Thyroid gland (tissue), 4 donors: Measurements from ENCODE around the gene UNKL. TPM values are rescaled to one million over a fixed set of nuclear protein-coding genes. Genes with fewer than 3 reads are reported as not detected.

ENCODE experiments used
- DNase-seq, 2 donors: peaks; one replicate each; pipeline ENCODE4 v3.0.0-alpha.2; 2019
- H3K27ac ChIP-seq, 3 donors: fragments of 200-600 bp; sonication (generic); 1 replicate in 2 of 3; 2 replicates in 1 of 3; pipeline ENCODE4 v1.5.1; 2016 to 2019; ENCODE audit warnings: mild to moderate bottlenecking in 1 of 3, moderate library complexity in 1 of 3
- H3K27me3 ChIP-seq: fragments of 200-600 bp; sonication (generic); one replicate; pipeline ENCODE4 v1.5.1; 2019
- H3K36me3 ChIP-seq, 2 donors: fragments of 200-600 bp; sonication (generic); one replicate each; pipeline ENCODE4 v1.5.1; 2016 to 2019
- H3K4me1 ChIP-seq, 2 donors: fragments of 200-600 bp; sonication (generic); one replicate each; pipeline ENCODE4 v1.5.1; 2017 to 2019
- H3K4me3 ChIP-seq, 3 donors: fragments of 200-600 bp; sonication (generic); replicated peaks in 1 of 3; 1 replicate in 2 of 3; 2 replicates in 1 of 3; pipeline ENCODE4 v1.5.1; 2016; ENCODE audit warnings: mild to moderate bottlenecking in 1 of 3
- H3K9me3 ChIP-seq: fragments of 200-600 bp; sonication (generic); one replicate; pipeline ENCODE4 v1.5.1; 2017
- CTCF ChIP-seq, 6 experiments: fragments of 200-600 bp in 3 of 6; fragments of 450-650 bp in 3 of 6; sonication (generic) in 3 of 6; IDR thresholded peaks; one replicate each; pipeline ENCODE4 v1.5.1; 2016 to 2019; ENCODE audit warnings: antibody characterized with exemption in 6 of 6, mild to moderate bottlenecking in 2 of 6, inconsistent platforms in 1 of 6, moderate library complexity in 1 of 6
- POLR2A ChIP-seq, 2 donors: fragments of 450-650 bp; IDR thresholded peaks; one replicate each; pipeline ENCODE4 v1.6.1; 2017; ENCODE audit warnings: antibody characterized with exemption in 2 of 2, mild to moderate bottlenecking in 2 of 2, moderate library complexity in 1 of 2
- WGBS, 2 donors: methylation state at CpG; one replicate each; pipeline ENCODE4 v1.1.5; 2017; 5-methylcytosine and 5-hydroxymethylcytosine counted together
- intact Hi-C: fragments of 100-400 bp; cut with DNase I; formaldehyde crosslinking; loops from one replicate; pipeline ENCODE4 v1.15.1; 2023
- total RNA-seq, 4 donors: library from RNA; depleted of rRNA; stranded (reverse); fragments of >200 nt; gene quantifications; one replicate each; pipeline ENCODE4 v1.2.3, GENCODE V29; 2016

The UNKL gene
- total RNA-seq, 4 donors from 2014 or later = 26.2 to 46.9 (median 31.3) TPM

GRCh38 chr16:1408171-1408837 lies 6.2 kb downstream of the UNKL start:
- Histone ChIP-seq H3K4me1 (peaks cover 9 to 13% of the 10 kb centered on the region in 2 donors), H3K36me3 (peaks cover 0 to 5% of the 10 kb centered on the region in 2 donors), H3K27ac (no peak overlapping the region), H3K9me3 (no peaks in the 10 kb centered on the region), H3K27me3 (no peaks in the 10 kb centered on the region), H3K4me3 (peak overlapping the region in 1 of 3 donors; percentile 18)
- TF ChIP-seq POLR2A (IDR thresholded peaks at IDR 0.05) (no peak), CTCF (IDR thresholded peaks at IDR 0.05) (no peak)
- WGBS, 2 donors = 8 to 10% methylated on average over 26 to 32 of the region's 42 CpGs
- intact Hi-C loops = loop anchor here (5.0 kb wide), 1 partner anchor 56 kb away; the partner anchor contains the start of genes GNPTG and TSR3
- DNase-seq = peak; percentile 93 to 94

GRCh38 chr16:1407753-1408152 lies 6.8 kb downstream of the UNKL start:
- no peaks in the 10 kb centered on the region for H3K27me3 ChIP-seq
- peaks cover 9 to 12% of the 10 kb centered on the region in 2 donors for H3K4me1 ChIP-seq
- TF ChIP-seq CTCF (IDR thresholded peaks at IDR 0.05) (no peak), POLR2A (IDR thresholded peaks at IDR 0.05) (no peak)
- peaks cover 3 to 5% of the 10 kb centered on the region in 2 donors for H3K36me3 ChIP-seq
- H3K27ac ChIP-seq = no peak overlapping the region
- WGBS, 2 donors = 41% methylated on average over 10 of the region's 11 CpGs
- no peak for DNase-seq
- intact Hi-C loops = loop anchor here (5.0 kb wide), 1 partner anchor 55 kb away; the partner anchor contains the start of genes GNPTG and TSR3
- peak overlapping the region in 1 of 3 donors; percentile 18 for H3K4me3 ChIP-seq
- no peaks in the 10 kb centered on the region for H3K9me3 ChIP-seq

DNA sequence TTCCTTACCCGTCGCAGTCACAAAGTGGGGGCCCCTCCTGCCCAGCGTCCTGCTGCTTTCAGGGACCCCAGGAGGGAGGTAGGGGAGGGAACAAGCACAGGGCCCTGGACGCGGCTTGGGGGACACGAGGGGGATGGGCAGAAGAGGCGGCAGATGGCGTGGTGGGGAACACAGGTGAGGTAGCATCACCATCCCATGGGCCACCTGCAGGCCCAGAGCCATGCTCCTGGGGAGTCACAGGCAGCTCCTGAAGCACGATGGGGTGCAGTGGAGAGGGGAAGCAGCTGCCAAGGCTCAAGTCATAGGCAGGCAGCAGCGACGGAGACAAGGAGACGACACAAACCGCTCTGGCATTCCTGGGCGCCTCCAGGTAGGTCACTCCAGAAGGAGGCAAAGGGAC lies 10.8 kb downstream of the UNKL start:
- no peaks in the 10 kb centered on the region for H3K9me3 ChIP-seq
- H3K4me3 ChIP-seq = no peak overlapping the region
- intact Hi-C loops = no loop called here
- peaks cover 9 to 12% of the 10 kb centered on the region in 2 donors for H3K4me1 ChIP-seq
- TF ChIP-seq POLR2A (IDR thresholded peaks at IDR 0.05) (no peak), CTCF (IDR thresholded peaks at IDR 0.05) (no peak)
- no peak overlapping the region for H3K27ac ChIP-seq
- WGBS, 2 donors = 93 to 97% methylated on average over 14 of the region's 14 CpGs
- H3K36me3 ChIP-seq = peaks cover 31 to 35% of the 10 kb centered on the region in 2 donors
- DNase-seq = no peak
- H3K27me3 ChIP-seq = no peaks in the 10 kb centered on the region

DNA sequence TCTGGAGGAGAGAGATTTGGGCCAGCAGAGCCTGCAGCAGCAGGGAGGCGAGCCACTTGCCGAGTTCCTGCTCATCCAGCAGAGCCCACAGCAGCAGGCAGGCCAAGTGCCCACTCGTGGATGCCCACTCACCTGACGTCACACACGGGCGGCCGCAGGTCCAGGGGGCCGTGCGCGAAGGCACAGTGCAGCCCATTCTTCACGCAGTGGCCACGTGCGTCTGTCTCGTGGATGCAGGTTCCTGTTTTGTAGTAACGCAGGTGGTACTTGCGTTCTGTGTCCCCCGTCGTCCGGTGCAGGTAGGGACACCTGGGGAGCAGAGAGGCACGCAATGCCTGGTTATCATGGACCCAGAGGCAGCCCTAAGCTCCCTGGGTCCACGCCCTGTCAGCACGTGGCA lies 11.5 kb downstream of the UNKL start:
- no peak overlapping the region for H3K4me3 ChIP-seq
- no peaks in the 10 kb centered on the region for H3K27me3 ChIP-seq
- H3K36me3 ChIP-seq = peaks cover 35 to 40% of the 10 kb centered on the region in 2 donors
- peaks cover 2 to 5% of the 10 kb centered on the region in 2 donors for H3K4me1 ChIP-seq
- no peak for DNase-seq
- no peaks in the 10 kb centered on the region for H3K9me3 ChIP-seq
- 82 to 91% methylated on average over 5 to 22 of the region's 22 CpGs for WGBS, 2 donors
- intact Hi-C loops = no loop called here
- TF ChIP-seq POLR2A (IDR thresholded peaks at IDR 0.05) = no peak
- H3K27ac ChIP-seq = no peak overlapping the region

DNA sequence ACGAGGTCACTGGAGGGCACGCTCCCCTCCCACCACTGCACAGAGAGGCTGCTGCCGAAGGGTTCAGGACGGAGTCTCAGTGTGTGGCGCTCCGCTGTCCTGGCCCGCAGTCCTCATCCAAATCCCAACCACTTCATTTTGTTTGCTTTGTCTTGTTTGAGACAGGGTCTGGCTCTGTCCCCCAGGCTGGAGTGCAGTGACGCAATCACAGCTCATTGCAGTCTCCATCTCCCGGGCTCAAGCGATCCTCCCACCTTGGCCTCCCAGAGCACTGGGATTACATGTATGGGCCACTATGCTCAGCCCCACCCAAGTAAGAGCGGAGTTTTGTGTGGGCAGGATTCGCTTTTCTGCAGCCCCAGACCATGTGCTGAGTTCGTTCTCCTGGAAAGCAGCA lies 12.7 kb downstream of the UNKL start:
- Histone ChIP-seq H3K27me3 (no peaks in the 10 kb centered on the region), H3K4me1 (no peaks in the 10 kb centered on the region), H3K9me3 (no peaks in the 10 kb centered on the region), H3K4me3 (no peak overlapping the region), H3K36me3 (peaks cover 35 to 41% of the 10 kb centered on the region in 2 donors), H3K27ac (no peak overlapping the region)
- intact Hi-C loops = no loop called here
- TF ChIP-seq CTCF (IDR thresholded peaks at IDR 0.05) (no peak), POLR2A (IDR thresholded peaks at IDR 0.05) (no peak)
- 94 to 96% methylated on average over 9 to 10 of the region's 13 CpGs for WGBS, 2 donors
- DNase-seq = no peak
